H1 (cell line): Measurements from ENCODE around the gene FARP2. TPM values are rescaled to one million over a fixed set of nuclear protein-coding genes. Genes with fewer than 3 reads are reported as not detected.

Source experiments
- CTCF ChIA-PET: fragments of 300-600 bp; sonication (Branson Sonifier 250); formaldehyde crosslinking; loops from one replicate; lab custom pipeline; 2021; ENCODE audit not compliant: partially characterized antibody; lab: Charles Lee
- POLR2A ChIA-PET: fragments of 300-600 bp; sonication (Branson Sonifier 250); formaldehyde crosslinking; loops from one replicate; lab custom pipeline; 2021; ENCODE audit warnings: inconsistent platforms; ENCODE audit not compliant: partially characterized antibody; lab: Charles Lee
- DNase-seq, 2 experiments: peaks; one replicate each; pipeline versions ENCODE4 v3.0.0 to v3.0.0-alpha.2; 2010 to 2022; ENCODE audit warnings: low spot score in 2 of 2, low read depth in 1 of 2, mixed read lengths in 1 of 2
- FAIRE-seq: peaks from 2 replicates; lab custom pipeline; 2011; peaks lifted over from hg19 to GRCh38; lab: Jason Lieb, UNC
- H2AFZ ChIP-seq: 2 replicates; pipeline ENCODE4 v1.8.1; 2012; ENCODE audit warnings: low read length, inconsistent platforms
- H2AK5ac ChIP-seq: 2 replicates; pipeline ENCODE4 v1.6.1; 2013; ENCODE audit warnings: low read depth, low read length
- H2BK120ac ChIP-seq: replicated peaks from 2 replicates; pipeline ENCODE3; 2013; ENCODE audit warnings: low read depth, low read length, inconsistent platforms
- H2BK12ac ChIP-seq: 2 replicates; pipeline ENCODE4 v1.6.1; 2013; ENCODE audit warnings: low read depth, low read length
- H2BK15ac ChIP-seq: 2 replicates; pipeline ENCODE4 v1.6.1; 2013; ENCODE audit warnings: low read length
- H2BK20ac ChIP-seq: 2 replicates; pipeline ENCODE4 v1.6.1; 2013; ENCODE audit warnings: low read length
- H2BK5ac ChIP-seq: 2 replicates; pipeline ENCODE4 v1.6.1; 2013; ENCODE audit warnings: low read depth, low read length
- H3K14ac ChIP-seq: 2 replicates; pipeline ENCODE4 v1.6.1; 2013; ENCODE audit warnings: inconsistent platforms; ENCODE audit not compliant: insufficient read length
- H3K18ac ChIP-seq: 2 replicates; pipeline ENCODE4 v1.6.1; 2013; ENCODE audit warnings: low read length; ENCODE audit errors: extremely low read depth
- H3K23ac ChIP-seq: 2 replicates; pipeline ENCODE4 v1.6.1; 2013; ENCODE audit warnings: inconsistent platforms; ENCODE audit not compliant: insufficient read length
- H3K23me2 ChIP-seq: 2 replicates; pipeline ENCODE4 v1.6.1; 2013; ENCODE audit warnings: low read depth, low read length
- H3K27ac ChIP-seq: 2 replicates; pipeline ENCODE4 v1.6.1; 2011; ENCODE audit warnings: low read depth, low read length, inconsistent platforms
- H3K27me3 ChIP-seq, 4 experiments: replicated peaks in 1 of 4; 1 replicate in 1 of 4; 2 replicates in 3 of 4; pipeline versions ENCODE4 v1.6.1 to v1.8.1; 2011 to 2013; ENCODE audit warnings: low read length in 3 of 4, mild to moderate bottlenecking in 3 of 4, inconsistent platforms in 2 of 4, mixed read lengths in 2 of 4, moderate library complexity in 1 of 4; ENCODE audit not compliant: control insufficient read depth in 3 of 4, insufficient read depth in 3 of 4; ENCODE audit errors: extremely low read depth in 1 of 4
- H3K36me3 ChIP-seq, 4 experiments: 2 replicates each; pipeline versions ENCODE4 v1.6.1 to v1.8.1; 2011 to 2013; ENCODE audit warnings: mild to moderate bottlenecking in 4 of 4, low read length in 3 of 4, moderate library complexity in 2 of 4, control low read depth in 1 of 4, inconsistent platforms in 1 of 4; ENCODE audit not compliant: insufficient read depth in 4 of 4, control insufficient read depth in 2 of 4
- H3K4ac ChIP-seq: replicated peaks from 2 replicates; pipeline ENCODE3; 2013; ENCODE audit warnings: low read length, low read depth, mixed read lengths, inconsistent platforms; ENCODE audit not compliant: insufficient read length
- H3K4me1 ChIP-seq, 4 experiments: replicated peaks in 1 of 4; 1 replicate in 1 of 4; 2 replicates in 3 of 4; pipeline versions ENCODE4 v1.6.1 to v1.8.1; 2011 to 2013; ENCODE audit warnings: low read length in 3 of 4, inconsistent platforms in 2 of 4, mixed read lengths in 1 of 4; ENCODE audit not compliant: insufficient read depth in 4 of 4, control insufficient read depth in 3 of 4
- H3K4me2 ChIP-seq, 2 experiments: 2 replicates each; pipeline versions ENCODE4 v1.6.1 to v1.8.1; 2011 to 2013; ENCODE audit warnings: low read depth in 2 of 2, low read length in 2 of 2, control low read depth in 1 of 2, inconsistent platforms in 1 of 2, mild to moderate bottlenecking in 1 of 2; ENCODE audit not compliant: insufficient read depth in 1 of 2
- H3K4me3 ChIP-seq, 4 experiments: fragments of 200-600, 300-600 bp in 1 of 4; sonication (generic), shearing (Covaris generic), sonication (Bioruptor Twin) in 1 of 4; 2 replicates each; pipeline versions ENCODE4 v1.5.1 to v1.8.1; 2011 to 2016; ENCODE audit warnings: low read length in 4 of 4, low read depth in 3 of 4, control low read depth in 2 of 4, inconsistent platforms in 2 of 4, mild to moderate bottlenecking in 2 of 4, mixed read lengths in 1 of 4, moderate library complexity in 1 of 4; ENCODE audit not compliant: insufficient read depth in 2 of 4; ENCODE audit errors: extremely low read depth in 1 of 4
- H3K56ac ChIP-seq: replicated peaks from 2 replicates; pipeline ENCODE3; 2013; ENCODE audit warnings: low read depth, mild to moderate bottlenecking, mixed read lengths, low read length, inconsistent platforms; ENCODE audit not compliant: insufficient read length
- H3K79me1 ChIP-seq: 2 replicates; pipeline ENCODE4 v1.6.1; 2013; ENCODE audit warnings: low read depth, low read length, control low read depth
- H3K79me2 ChIP-seq, 2 experiments: 2 replicates each; pipeline versions ENCODE4 v1.6.1 to v1.8.1; 2012 to 2013; ENCODE audit warnings: low read length in 2 of 2, mild to moderate bottlenecking in 2 of 2, inconsistent platforms in 1 of 2; ENCODE audit not compliant: insufficient read depth in 2 of 2, control insufficient read depth in 1 of 2
- H3K9ac ChIP-seq, 4 experiments: replicated peaks in 1 of 4; 1 replicate in 1 of 4; 2 replicates in 3 of 4; pipeline versions ENCODE4 v1.6.1 to v1.8.1; 2011 to 2013; ENCODE audit warnings: low read depth in 3 of 4, low read length in 3 of 4, control low read depth in 2 of 4, mild to moderate bottlenecking in 2 of 4, moderate library complexity in 2 of 4, inconsistent platforms in 1 of 4; ENCODE audit errors: extremely low read depth in 1 of 4
- H3K9me3 ChIP-seq, 2 experiments: 2 replicates each; pipeline versions ENCODE4 v1.6.1 to v1.8.1; 2012 to 2013; ENCODE audit warnings: mild to moderate bottlenecking in 2 of 2, moderate library complexity in 2 of 2, control low read depth in 1 of 2, inconsistent platforms in 1 of 2, low read depth in 1 of 2, low read length in 1 of 2, mixed read lengths in 1 of 2; ENCODE audit not compliant: insufficient read depth in 2 of 2
- H4K20me1 ChIP-seq, 2 experiments: replicated peaks in 1 of 2; 2 replicates each; pipeline versions ENCODE3 to v1.8.1; 2011 to 2013; ENCODE audit warnings: inconsistent platforms in 2 of 2, low read length in 2 of 2, mild to moderate bottlenecking in 1 of 2; ENCODE audit not compliant: insufficient read depth in 2 of 2, control insufficient read depth in 1 of 2
- H4K5ac ChIP-seq: 2 replicates; pipeline ENCODE4 v1.6.1; 2013; ENCODE audit warnings: low read length, low read depth, mixed read lengths, inconsistent platforms; ENCODE audit not compliant: insufficient read length
- H4K8ac ChIP-seq: 2 replicates; pipeline ENCODE4 v1.8.0; 2013; ENCODE audit warnings: mild to moderate bottlenecking, moderate library complexity, low read length, inconsistent platforms; ENCODE audit not compliant: insufficient read depth; ENCODE audit errors: extremely low read depth
- H4K91ac ChIP-seq: replicated peaks from 2 replicates; pipeline ENCODE3; 2013; ENCODE audit warnings: low read length, mixed read lengths, inconsistent platforms; ENCODE audit not compliant: insufficient read length
- BACH1 ChIP-seq: IDR thresholded peaks from 2 replicates; pipeline ENCODE4 v1.6.1; 2012; ENCODE audit warnings: low read length, improper control_type of control experiment
- POLR2AphosphoS5 ChIP-seq: IDR thresholded peaks from 2 replicates; pipeline ENCODE4 v1.6.1; 2011; ENCODE audit warnings: low read depth, low read length
- WGBS, 2 experiments: shearing (Covaris generic) in 1 of 2; methylation state at CpG; one replicate each; pipeline versions ENCODE4 v1.1.6 to v1.1.7; 2013 to 2015; ENCODE audit warnings: low lambda C conversion rate in 2 of 2, mixed read lengths in 2 of 2, inconsistent platforms in 1 of 2, low coverage in 1 of 2, missing lambda C conversion rate in 1 of 2; ENCODE audit not compliant: insufficient replicate concordance in 2 of 2, insufficient coverage in 1 of 2, insufficient read length in 1 of 2; ENCODE audit errors: extremely low coverage in 1 of 2, missing lambda C conversion rate in 1 of 2; 5-methylcytosine and 5-hydroxymethylcytosine counted together
- polyA plus RNA-seq, 7 experiments: library from polyadenylated mRNA; depleted of rRNA in 3 of 7; stranded (reverse) in 5 of 7; unstranded in 2 of 7; fragments of >200 nt in 5 of 7; fragments of 200-250 nt in 2 of 7; gene quantifications; 1 replicate in 5 of 7; 2 replicates in 1 of 7; 4 replicates in 1 of 7; pipeline versions ENCODE4 v1.2.1 to v1.2.3, GENCODE V29; 2011 to 2013; ENCODE audit warnings: missing spikeins in 2 of 7, mixed read lengths in 2 of 7
- total RNA-seq: library from RNA; stranded (reverse); fragmentation: NEBNext Ultra II Directional; extraction: Animal tissue kit (Norgen Biotek cat#: 25700); gene quantifications from 2 replicates; pipeline ENCODE4 v1.2.1, GENCODE V29; 2021

FARP2 gene
- total and polyA plus RNA-seq, 2 of the 8 experiments (the other 6 are each of a cell fraction or from before 2014, with no cell fraction given): 12.4 to 33.4 TPM

- Histone ChIP-seq H3K36me3 (peaks cover 7 to 59% (median 38%) of the 10 kb centered on the region in 4 experiments), H2AFZ (no peak overlapping the region), H3K79me2 (no peaks in the 10 kb centered on the region; a peak in 1 of 4 replicates), H3K23ac (no peak overlapping the region), H3K56ac (no peak overlapping the region), H2BK5ac (no peak overlapping the region), H3K27me3 (no peaks in the 10 kb centered on the region), H4K91ac (no peak overlapping the region), H2BK15ac (no peak overlapping the region), H3K4ac (no peak overlapping the region), H3K18ac (no peak overlapping the region), H2BK20ac (no peak overlapping the region), H2BK12ac (no peak overlapping the region), H4K8ac (no peak overlapping the region), H3K9ac (no peak overlapping the region), H3K79me1 (peaks cover 5% of the 10 kb centered on the region; the same call in 1 of the 2 replicates), H3K4me1 (no peaks in the 10 kb centered on the region; a peak in 1 of 7 replicates), H3K27ac (no peak overlapping the region), H4K20me1 (peaks cover 15 to 32% of the 10 kb centered on the region in 2 experiments), H2AK5ac (no peak overlapping the region), H2BK120ac (no peak overlapping the region), H4K5ac (no peak overlapping the region), H3K14ac (no peak overlapping the region), H3K23me2 (no peaks in the 10 kb centered on the region), H3K4me2 (no peak overlapping the region), H3K4me3 (no peak overlapping the region), H3K9me3 (no peaks in the 10 kb centered on the region)
- TF ChIP-seq POLR2AphosphoS5 (peak; percentile 34; the same call in 1 of the 2 replicates), BACH1 (no peak)
- ChIA-PET POLR2A (interaction anchor here (0.9 to 9.1 kb wide), 3 partner anchors 10 to 346 kb away, joined by 3 to 104 read pairs (median 4); partner anchors contain the start of genes PASK, PPP1R7 and STK25), CTCF (interaction anchor here (1.1 to 1.8 kb wide), 2 partner anchors 13 to 36 kb away, joined by 4 to 5 read pairs; no protein-coding TSS in a partner anchor)
- 91% methylated on average over 33 of the region's 34 CpGs; no CpG with 5 or more reads in 1 of the 2 experiments for WGBS, 2 experiments
- FAIRE-seq: no peak
- DNase-seq: no peak
Measured at GRCh38 chr2:241495172-241496002, 139.3 kb downstream of the FARP2 start.
